Measurements from ENCODE around the gene TCP11L2.
A peak's percentile ranks its signal among the peaks of the same experiment; 100 is the strongest.

The TCP11L2 gene

GRCh38 chr12:106302401-106303201 is at the start of gene TCP11L2:
TSS of gene TCP11L2 (plus strand) at chr12:106302733. CDS start at chr12:106311076, 8,343 bp downstream.
- no peaks in the 10 kb centered on the region for H3F3A ChIP-seq (ENCODE audit: low read depth)
- H3K27me3 ChIP-seq (ENCODE audit: insufficient read depth, low read length, poor library complexity, severe bottlenecking): no peaks in the 10 kb centered on the region
- peak within 1 kb of the TSS; percentile 97 for H2AFZ ChIP-seq (ENCODE audit: low read length)
- H3K4me2 ChIP-seq (ENCODE audit: low read depth, low read length, poor library complexity, severe bottlenecking): peak within 1 kb of the TSS; percentile 84
- H3K79me2 ChIP-seq (ENCODE audit: insufficient read depth, low read length): no peaks in the 10 kb centered on the region
- H3K9me3 ChIP-seq (ENCODE audit: insufficient read depth, low read depth, low read length): no peaks in the 10 kb centered on the region
- H3K9ac ChIP-seq (ENCODE audit: low read depth, low read length, poor library complexity, severe bottlenecking): peak within 1 kb of the TSS; percentile 63
- TF ChIP-seq EZH2phosphoT487 (IDR thresholded peaks at IDR 0.05; ENCODE audit: borderline replicate concordance) (no peak), CTCF (conservative IDR thresholded peaks at IDR 0.05; ENCODE audit: low read length) (no peak)
- no peaks in the 10 kb centered on the region for H3K36me3 ChIP-seq (ENCODE audit: insufficient read depth, low read length)
- H4K20me1 ChIP-seq (ENCODE audit: insufficient read depth, low read length, poor library complexity, severe bottlenecking): no peaks in the 10 kb centered on the region
- peaks cover 10% of the 10 kb centered on the region for H3K4me1 ChIP-seq (ENCODE audit: insufficient read depth, low read length, poor library complexity, severe bottlenecking)
- no peaks in the 10 kb centered on the region for H3K9me2 ChIP-seq (replicated peaks; ENCODE audit: low read depth, low read length)
- H3K4me3 ChIP-seq (ENCODE audit: low read length, poor library complexity, severe bottlenecking): peak within 1 kb of the TSS; percentile 91

- no peaks in the 10 kb centered on the region for H3K79me2 ChIP-seq (ENCODE audit: insufficient read depth, low read length)
- no peaks in the 10 kb centered on the region for H3K9me2 ChIP-seq (replicated peaks; ENCODE audit: low read depth, low read length)
- no peaks in the 10 kb centered on the region for H3K36me3 ChIP-seq (ENCODE audit: insufficient read depth, low read length)
- peaks cover 4% of the 10 kb centered on the region for H3K4me1 ChIP-seq (ENCODE audit: insufficient read depth, low read length, poor library complexity, severe bottlenecking)
- no peak overlapping the region for H3K4me2 ChIP-seq (ENCODE audit: low read depth, low read length, poor library complexity, severe bottlenecking)
- H3K9me3 ChIP-seq (ENCODE audit: insufficient read depth, low read depth, low read length): no peaks in the 10 kb centered on the region
- no peaks in the 10 kb centered on the region; the same call in 1 of the 2 replicates for H3F3A ChIP-seq (ENCODE audit: low read depth)
- TF ChIP-seq EZH2phosphoT487 (IDR thresholded peaks at IDR 0.05; ENCODE audit: borderline replicate concordance) (no peak), CTCF (conservative IDR thresholded peaks at IDR 0.05; ENCODE audit: low read length) (no peak)
- no peak overlapping the region for H3K4me3 ChIP-seq (ENCODE audit: low read length, poor library complexity, severe bottlenecking)
- no peaks in the 10 kb centered on the region for H4K20me1 ChIP-seq (ENCODE audit: insufficient read depth, low read length, poor library complexity, severe bottlenecking)
- H2AFZ ChIP-seq (ENCODE audit: low read length): no peak overlapping the region
- no peaks in the 10 kb centered on the region for H3K27me3 ChIP-seq (ENCODE audit: insufficient read depth, low read length, poor library complexity, severe bottlenecking)
- no peak overlapping the region for H3K9ac ChIP-seq (ENCODE audit: low read depth, low read length, poor library complexity, severe bottlenecking)
Measured at GRCh38 chr12:106254724-106255123, 47.8 kb upstream of the TCP11L2 start.

GRCh38 chr12:106255493-106255892 is 47.0 kb upstream of the TCP11L2 start:
- Histone ChIP-seq H3K27me3 (ENCODE audit: insufficient read depth, low read length, poor library complexity, severe bottlenecking) (no peaks in the 10 kb centered on the region), H3K9me2 (replicated peaks; ENCODE audit: low read depth, low read length) (no peaks in the 10 kb centered on the region), H3K9me3 (ENCODE audit: insufficient read depth, low read depth, low read length) (no peaks in the 10 kb centered on the region), H4K20me1 (ENCODE audit: insufficient read depth, low read length, poor library complexity, severe bottlenecking) (no peaks in the 10 kb centered on the region), H3K4me1 (ENCODE audit: insufficient read depth, low read length, poor library complexity, severe bottlenecking) (peaks cover 4% of the 10 kb centered on the region), H2AFZ (ENCODE audit: low read length) (no peak overlapping the region), H3K4me3 (ENCODE audit: low read length, poor library complexity, severe bottlenecking) (no peak overlapping the region), H3K36me3 (ENCODE audit: insufficient read depth, low read length) (no peaks in the 10 kb centered on the region), H3K4me2 (ENCODE audit: low read depth, low read length, poor library complexity, severe bottlenecking) (no peak overlapping the region), H3K9ac (ENCODE audit: low read depth, low read length, poor library complexity, severe bottlenecking) (no peak overlapping the region), H3F3A (ENCODE audit: low read depth) (no peaks in the 10 kb centered on the region), H3K79me2 (ENCODE audit: insufficient read depth, low read length) (no peaks in the 10 kb centered on the region)
- TF ChIP-seq CTCF (conservative IDR thresholded peaks at IDR 0.05; ENCODE audit: low read length): no peak

Measured in Loucy (cell line).